Measurements from ENCODE around the gene B4GALNT1.
"Not testable (repeated sequence)": the region's sequence is repeated elsewhere in the genome, so short reads cannot be mapped to it uniquely, and the experiment has no call there.

B4GALNT1 gene

GRCh38 chr12:57632958-57633840 is at the start of gene B4GALNT1:
B4GALNT1 (minus strand) TSS chr12:57633201; CDS start chr12:57632132, 1,069 bp downstream.
- DNase-seq (ENCODE audit: low read depth): peak; percentile 68

DNA sequence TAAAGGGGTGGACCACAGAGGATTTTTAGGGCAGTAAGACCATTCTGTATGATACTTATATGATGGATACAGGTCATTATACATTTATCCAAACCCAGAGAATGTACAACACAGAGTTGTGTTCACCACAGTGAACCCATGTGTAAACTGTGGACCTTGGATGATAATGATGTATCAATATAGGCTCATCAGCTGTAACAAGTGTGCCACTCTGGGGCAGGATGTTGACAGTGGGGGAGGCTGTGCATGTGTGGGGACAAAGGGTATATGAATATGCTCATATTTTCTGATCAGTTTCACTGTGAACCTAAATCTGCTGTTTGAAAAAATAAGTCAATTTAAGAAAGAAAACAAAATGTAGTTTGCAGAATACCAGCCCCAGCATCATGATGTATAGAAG is 46.7 kb upstream of the B4GALNT1 start:
- DNase-seq (ENCODE audit: low read depth): no peak

DNA sequence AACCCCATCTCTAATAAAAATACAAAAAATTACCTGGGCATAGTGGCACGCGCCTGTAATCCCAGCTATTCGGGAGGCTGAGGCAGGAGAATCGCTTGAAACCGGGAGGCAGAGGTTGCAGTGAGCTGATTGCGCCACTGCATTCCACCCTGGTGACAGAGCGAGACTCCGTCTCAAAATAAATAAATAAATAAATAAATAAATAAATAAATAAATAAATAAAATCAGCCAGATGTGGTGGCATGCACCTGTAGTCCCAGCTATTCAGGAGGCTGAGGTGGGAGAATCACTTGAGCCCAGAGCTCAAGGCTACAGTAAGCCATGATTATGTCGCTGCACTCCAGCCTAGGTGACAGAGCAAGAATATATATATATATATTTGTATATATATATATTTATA is 44.9 kb upstream of the B4GALNT1 start:
- not testable (repeated sequence) for DNase-seq (ENCODE audit: low read depth)

GRCh38 chr12:57674691-57675090 is 41.7 kb upstream of the B4GALNT1 start:
- no peak for DNase-seq (ENCODE audit: low read depth)

DNA sequence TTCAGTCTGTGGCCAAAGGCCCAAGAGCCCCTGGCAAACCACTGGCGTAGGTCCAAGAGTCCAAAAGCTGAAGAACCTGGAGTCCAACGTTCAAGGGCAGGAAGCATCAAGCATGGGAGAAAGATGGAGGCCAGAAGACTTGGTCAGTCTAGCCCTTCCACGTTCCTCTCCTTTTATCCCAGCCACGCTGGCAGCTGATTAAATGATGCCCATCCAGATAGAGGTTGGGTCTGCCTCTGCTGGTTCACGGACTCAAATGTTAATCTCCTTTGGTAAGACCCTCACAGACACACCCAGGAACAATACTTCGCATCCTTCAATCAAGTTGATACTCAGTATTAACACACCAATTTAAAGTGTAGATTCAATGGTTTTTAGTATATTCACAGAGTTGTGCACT is 39.8 kb upstream of the B4GALNT1 start:
- DNase-seq (ENCODE audit: low read depth): no peak

DNA sequence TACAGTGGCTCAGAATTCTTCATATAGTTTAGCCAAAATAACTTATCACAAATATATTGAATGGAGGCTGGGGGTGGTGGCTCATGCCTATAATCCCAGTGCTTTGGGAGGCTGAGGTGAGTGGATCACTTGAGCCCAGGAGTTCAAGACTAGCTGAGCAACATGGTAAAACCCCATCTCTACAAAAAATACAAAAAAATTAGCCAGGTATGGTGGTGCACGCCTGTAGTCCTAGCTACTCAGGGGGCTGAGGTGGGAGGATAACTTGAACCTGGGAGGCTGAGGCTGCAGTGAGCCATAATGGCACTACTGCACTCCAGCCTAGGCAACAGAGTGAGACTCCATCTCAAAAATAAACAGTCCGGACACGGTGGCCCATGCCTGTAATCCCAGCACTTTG is 38.8 kb upstream of the B4GALNT1 start:
- DNase-seq (ENCODE audit: low read depth): not testable (repeated sequence)

- not testable (repeated sequence) for DNase-seq (ENCODE audit: low read depth)
Measured at GRCh38 chr12:57669691-57670090, 36.7 kb upstream of the B4GALNT1 start.

- no peak for DNase-seq (ENCODE audit: low read depth)
Measured at GRCh38 chr12:57666897-57667296, 33.9 kb upstream of the B4GALNT1 start.

GRCh38 chr12:57665066-57665820 is 32.2 kb upstream of the B4GALNT1 start:
- DNase-seq (ENCODE audit: low read depth): not testable (repeated sequence)

DNA sequence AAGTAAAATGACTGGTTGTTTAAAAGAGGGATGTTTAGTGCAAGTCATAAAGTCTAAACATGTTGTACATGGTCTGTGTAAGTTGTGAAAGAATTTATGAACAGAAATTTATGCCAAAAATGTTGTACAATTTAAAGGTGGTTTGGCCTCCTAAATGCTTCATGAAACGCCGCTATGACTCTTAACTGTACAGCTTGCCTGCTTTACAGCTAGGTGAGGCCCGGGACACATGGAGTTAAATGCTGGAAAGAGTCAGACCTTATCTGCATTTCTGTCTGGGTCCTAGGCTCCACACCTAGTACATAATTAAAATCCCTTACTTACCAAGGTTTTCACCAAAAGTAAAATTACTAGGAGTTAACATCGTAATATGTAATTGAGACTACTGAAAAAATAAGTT is 28.4 kb upstream of the B4GALNT1 start:
- DNase-seq (ENCODE audit: low read depth): no peak

- no peak for DNase-seq (ENCODE audit: low read depth)
Measured at GRCh38 chr12:57658890-57659289, 25.9 kb upstream of the B4GALNT1 start.

- DNase-seq (ENCODE audit: low read depth): peak; percentile 9
Measured at GRCh38 chr12:57657744-57658143, 24.7 kb upstream of the B4GALNT1 start.

GRCh38 chr12:57656408-57656807 is 23.4 kb upstream of the B4GALNT1 start:
- not testable (repeated sequence) for DNase-seq (ENCODE audit: low read depth)

- DNase-seq (ENCODE audit: low read depth): no peak
Measured at GRCh38 chr12:57655541-57656240, 22.7 kb upstream of the B4GALNT1 start.

DNA sequence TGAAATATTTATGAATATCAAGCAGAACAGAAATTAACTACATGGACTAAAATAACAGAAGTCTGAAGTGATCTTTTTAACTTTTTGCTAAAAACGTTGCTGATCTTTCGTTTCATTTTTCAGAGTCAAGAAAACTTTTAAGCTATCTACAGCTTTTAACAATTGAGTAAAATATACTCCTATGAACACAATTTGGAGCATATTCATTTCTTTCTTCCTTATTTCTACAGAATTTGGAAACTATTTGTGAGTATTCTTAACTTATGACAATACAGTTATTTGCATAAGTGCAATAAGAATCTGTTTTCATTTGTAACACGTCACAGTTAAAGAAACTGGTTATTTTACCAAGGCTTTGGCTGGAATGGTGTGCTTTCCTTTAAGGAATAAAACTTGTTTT is 21.0 kb upstream of the B4GALNT1 start:
- no peak for DNase-seq (ENCODE audit: low read depth)

GRCh38 chr12:57646659-57647049 is 13.7 kb upstream of the B4GALNT1 start:
- DNase-seq (ENCODE audit: low read depth): not testable (repeated sequence)

DNA sequence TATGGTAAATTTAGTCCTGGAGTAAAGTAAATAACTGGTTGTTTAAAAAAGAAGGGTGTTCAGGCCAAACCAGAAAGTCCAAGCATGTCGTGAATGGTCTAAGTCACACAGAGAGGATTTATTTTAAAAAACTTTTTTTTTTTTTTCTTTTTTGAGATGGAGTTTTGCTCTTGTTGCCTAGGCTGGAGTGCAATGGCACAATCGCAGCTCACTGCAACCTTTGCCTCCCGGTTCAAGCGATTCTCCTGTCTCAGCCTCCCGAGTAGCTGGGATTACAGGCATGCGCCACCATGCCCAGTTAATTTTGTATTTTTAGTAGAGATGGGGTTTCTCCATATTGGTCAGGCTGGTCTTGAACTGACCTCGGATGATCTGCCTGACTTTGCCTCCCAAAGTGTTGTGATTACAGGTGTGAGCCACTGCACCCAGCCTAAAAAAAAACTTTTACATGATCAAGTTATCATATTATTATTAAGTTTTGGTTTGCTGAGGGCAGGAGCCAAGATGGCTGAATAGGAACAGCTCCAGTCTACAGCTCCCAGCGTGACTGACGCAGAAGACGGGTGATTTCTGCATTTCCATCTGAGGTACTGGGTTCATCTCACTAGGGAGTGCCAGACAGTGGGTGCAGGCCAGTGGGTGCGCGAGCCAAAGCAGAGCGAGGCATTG is 13.1 kb upstream of the B4GALNT1 start:
- DNase-seq (ENCODE audit: low read depth): not testable (repeated sequence)

GRCh38 chr12:57641699-57642442 is 8.9 kb upstream of the B4GALNT1 start:
- no peak for DNase-seq (ENCODE audit: low read depth)

GRCh38 chr12:57640175-57641042 is 7.4 kb upstream of the B4GALNT1 start:
- DNase-seq (ENCODE audit: low read depth): no peak

DNA sequence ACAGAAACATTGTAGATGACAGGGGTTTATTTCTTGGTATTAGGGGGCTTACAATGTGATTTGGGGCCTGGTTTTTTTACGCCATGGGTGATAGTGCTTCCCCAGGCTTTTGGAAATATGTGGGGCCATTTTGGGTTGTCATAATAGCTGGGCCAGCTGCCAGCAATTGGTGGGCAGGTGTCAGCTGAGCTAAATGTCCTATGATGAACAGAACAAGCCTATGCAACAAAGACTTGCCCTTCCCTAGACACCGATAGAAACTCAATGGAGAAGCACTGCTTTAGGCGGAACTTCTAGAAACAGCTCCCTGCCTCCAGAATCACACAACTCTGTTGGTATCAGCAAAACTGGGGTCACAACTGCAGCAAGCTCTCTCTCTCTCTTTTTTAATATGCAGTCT is 5.1 kb upstream of the B4GALNT1 start:
- no peak for DNase-seq (ENCODE audit: low read depth)
